Panc1 (cell line): ENCODE data around the gene THSD8. TPM values are rescaled to one million over a fixed set of nuclear protein-coding genes. Genes with fewer than 3 reads are reported as not detected.
"Not testable (repeated sequence)": the region's sequence is repeated elsewhere in the genome, so short reads cannot be mapped to it uniquely, and the experiment has no call there.

Source experiments
- ATAC-seq: fragments of 200-7000 bp; cut with Tn5 transposase; 2 replicates; pipeline ENCODE4 v1.9.1; 2020; ENCODE audit warnings: mild to moderate bottlenecking, moderate library complexity
- BruUV-seq: library from RNA; stranded (reverse); fragments of 400-500 nt; replicated peaks from 2 replicates; lab custom pipeline; 2021; lab: Mats Ljungman, UMichigan
- CTCF ChIA-PET: fragments of 300-600 bp; sonication (Branson Sonifier 250); formaldehyde crosslinking; loops from one replicate; lab custom pipeline; 2022; ENCODE audit warnings: antibody characterized with exemption; lab: Charles Lee
- POLR2A ChIA-PET: fragments of 300-600 bp; sonication (Branson Sonifier 250); formaldehyde crosslinking; loops from one replicate; lab custom pipeline; 2022; ENCODE audit warnings: antibody characterized with exemption; lab: Charles Lee
- DNase-seq: peaks from one replicate; pipeline ENCODE4 v3.0.0-alpha.2; 2010; ENCODE audit warnings: low read depth, low spot score
- H3K27ac ChIP-seq: 2 replicates; pipeline ENCODE4 v1.5.1; 2011; ENCODE audit warnings: mild to moderate bottlenecking, low read length, inconsistent platforms
- H3K27me3 ChIP-seq: fragments of 200-500 bp; sonication (Bioruptor generic); 2 replicates; pipeline ENCODE4 v1.6.0; 2014; ENCODE audit warnings: low read length, inconsistent platforms; ENCODE audit not compliant: control insufficient read depth, insufficient read depth
- H3K36me3 ChIP-seq: fragments of 200-500 bp; sonication (Bioruptor generic); 2 replicates; pipeline ENCODE4 v1.5.1; 2014; ENCODE audit warnings: inconsistent platforms, mild to moderate bottlenecking, low read length, moderate library complexity; ENCODE audit not compliant: control insufficient read depth, insufficient read depth
- H3K4me1 ChIP-seq: 2 replicates; pipeline ENCODE4 v1.5.1; 2011; ENCODE audit warnings: inconsistent platforms, mild to moderate bottlenecking, low read length, moderate library complexity; ENCODE audit not compliant: control insufficient read depth, insufficient read depth
- H3K4me3 ChIP-seq, 2 experiments: 2 replicates each; pipeline ENCODE4 v1.5.1; 2011 to 2012; ENCODE audit warnings: low read depth in 2 of 2, low read length in 2 of 2, mild to moderate bottlenecking in 2 of 2, inconsistent platforms in 1 of 2, moderate library complexity in 1 of 2
- H3K9me3 ChIP-seq: fragments of 200-500 bp; sonication (Bioruptor generic); 2 replicates; pipeline ENCODE4 v1.5.1; 2014; ENCODE audit warnings: low read depth, mild to moderate bottlenecking, inconsistent platforms, low read length, moderate library complexity; ENCODE audit not compliant: control insufficient read depth, insufficient read depth
- POLR2AphosphoS5 ChIP-seq: IDR thresholded peaks from 2 replicates; pipeline ENCODE4 v1.6.1; 2012; ENCODE audit warnings: mild to moderate bottlenecking, low read depth, low read length, moderate library complexity
- REST ChIP-seq, 2 experiments: IDR thresholded peaks; 2 replicates each; pipeline ENCODE4 v1.6.1; 2011 to 2012; ENCODE audit warnings: low read depth in 2 of 2, control low read depth in 1 of 2, low read length in 1 of 2, mild to moderate bottlenecking in 1 of 2, moderate library complexity in 1 of 2; ENCODE audit not compliant: insufficient read depth in 1 of 2
- SIN3A ChIP-seq: IDR thresholded peaks from 2 replicates; pipeline ENCODE4 v1.6.1; 2012; ENCODE audit warnings: low read depth, mild to moderate bottlenecking, low read length, moderate library complexity, borderline replicate concordance; ENCODE audit not compliant: insufficient read depth
- TCF7L2 ChIP-seq: IDR thresholded peaks from 2 replicates; pipeline ENCODE4 v1.6.1; 2011; ENCODE audit warnings: mild to moderate bottlenecking, low read depth, low read length, inconsistent platforms
- in situ Hi-C: cut with HindIII; loops from 2 replicates; pipeline ENCODE4 v1.10.0; 2016; ENCODE audit warnings: low sequenced_read_pairs, low pct_unique_long_range_greater_than_20kb
- intact Hi-C: fragments of 100-400 bp; cut with micrococcal nuclease; formaldehyde crosslinking; loops from one replicate; pipeline ENCODE4 v1.10.0; 2022; ENCODE audit not compliant: unreplicated experiment
- total RNA-seq: library from RNA; stranded (reverse); gene quantifications from one replicate; pipeline ENCODE4 v1.2.1, GENCODE V29; 2021; ENCODE audit not compliant: unreplicated experiment
- TF ChIP-seq, protein P1 (sequence below): fragments of 450-650 bp; IDR thresholded peaks from 2 replicates; pipeline ENCODE4 v1.5.1; 2017; ENCODE audit warnings: mild to moderate bottlenecking

The THSD8 gene
- total RNA-seq, 1 experiment from 2014 or later = 24.8 TPM

- ChIA-PET CTCF (interaction anchor here (2.9 kb wide), 1 partner anchor 31 kb away, joined by 37 read pairs; no protein-coding TSS in a partner anchor), POLR2A (no interaction called here)
- Histone ChIP-seq H3K27me3 (no peaks in the 10 kb centered on the region), H3K4me3 (no peak overlapping the region), H3K9me3 (no peaks in the 10 kb centered on the region), H3K27ac (no peak overlapping the region), H3K36me3 (peaks cover 6% of the 10 kb centered on the region), H3K4me1 (peaks cover 9% of the 10 kb centered on the region)
- in situ Hi-C loops (no loop called here), intact Hi-C loops (loop anchor here (5.0 kb wide), 1 partner anchor 35 kb away; no protein-coding TSS in a partner anchor)
- TF ChIP-seq, protein P1, sequence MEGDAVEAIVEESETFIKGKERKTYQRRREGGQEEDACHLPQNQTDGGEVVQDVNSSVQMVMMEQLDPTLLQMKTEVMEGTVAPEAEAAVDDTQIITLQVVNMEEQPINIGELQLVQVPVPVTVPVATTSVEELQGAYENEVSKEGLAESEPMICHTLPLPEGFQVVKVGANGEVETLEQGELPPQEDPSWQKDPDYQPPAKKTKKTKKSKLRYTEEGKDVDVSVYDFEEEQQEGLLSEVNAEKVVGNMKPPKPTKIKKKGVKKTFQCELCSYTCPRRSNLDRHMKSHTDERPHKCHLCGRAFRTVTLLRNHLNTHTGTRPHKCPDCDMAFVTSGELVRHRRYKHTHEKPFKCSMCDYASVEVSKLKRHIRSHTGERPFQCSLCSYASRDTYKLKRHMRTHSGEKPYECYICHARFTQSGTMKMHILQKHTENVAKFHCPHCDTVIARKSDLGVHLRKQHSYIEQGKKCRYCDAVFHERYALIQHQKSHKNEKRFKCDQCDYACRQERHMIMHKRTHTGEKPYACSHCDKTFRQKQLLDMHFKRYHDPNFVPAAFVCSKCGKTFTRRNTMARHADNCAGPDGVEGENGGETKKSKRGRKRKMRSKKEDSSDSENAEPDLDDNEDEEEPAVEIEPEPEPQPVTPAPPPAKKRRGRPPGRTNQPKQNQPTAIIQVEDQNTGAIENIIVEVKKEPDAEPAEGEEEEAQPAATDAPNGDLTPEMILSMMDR = no peak
- TF ChIP-seq TCF7L2 (no peak), REST (IDR thresholded peaks at IDR 0.05; ENCODE audit: insufficient read depth in 1 of 2, low read depth in 2 of 2, low read length in 1 of 2) (no peak), POLR2AphosphoS5 (no peak), SIN3A (no peak)
- no peak for ATAC-seq
- BruUV-seq = no TSS peak
- no peak for DNase-seq
Observed at GRCh38 chr19:12797141-12797587, 4.7 kb upstream of the THSD8 start.

GRCh38 chr19:12797607-12798006 is 4.3 kb upstream of the THSD8 start:
- CTCF ChIA-PET, ATAC-seq, H3K36me3 ChIP-seq, POLR2A ChIA-PET, H3K4me3 ChIP-seq, H3K27ac ChIP-seq, in situ Hi-C loops, H3K9me3 ChIP-seq, BruUV-seq, DNase-seq, H3K27me3 ChIP-seq: not testable (repeated sequence)
- peaks cover 11% of the 10 kb centered on the region for H3K4me1 ChIP-seq
- intact Hi-C loops = loop anchor here (5.0 kb wide), 1 partner anchor 35 kb away; no protein-coding TSS in a partner anchor

DNA sequence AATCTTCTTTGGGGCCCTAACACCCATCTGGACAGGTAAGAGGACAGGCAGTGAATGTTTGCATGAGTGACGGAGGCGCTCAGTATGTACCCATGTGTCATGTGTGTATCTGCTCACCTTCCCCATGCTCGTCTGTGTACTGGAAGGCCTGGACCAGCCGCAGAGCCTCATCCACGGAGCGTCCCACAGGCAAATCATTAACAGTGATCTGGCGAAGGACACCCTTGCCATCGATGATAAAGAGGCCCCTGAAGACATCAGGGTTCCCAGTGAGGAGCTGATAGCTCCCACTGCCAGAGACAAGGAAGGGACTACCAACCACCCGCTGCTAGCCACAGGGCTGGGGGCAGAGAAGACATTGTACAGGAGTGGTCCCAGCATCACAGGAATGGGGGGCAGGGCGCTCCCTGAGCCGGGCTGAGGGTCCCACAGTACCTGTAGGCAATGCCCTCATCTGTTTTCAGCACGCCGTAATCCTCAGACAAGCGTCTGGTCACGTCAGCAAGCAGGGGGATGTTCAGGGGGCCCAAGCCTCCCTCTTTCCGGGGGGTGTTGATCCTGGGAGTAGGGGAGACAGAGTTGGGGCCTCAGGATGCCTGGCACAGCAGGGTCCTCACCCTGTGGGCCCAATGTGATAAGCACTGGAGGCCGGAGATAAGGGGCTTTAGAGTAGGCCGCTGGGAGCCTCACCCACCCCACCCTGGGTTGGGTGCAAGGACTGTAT is 2.0 kb upstream of the THSD8 start:
- in situ Hi-C loops = no loop called here
- BruUV-seq = no TSS peak
- Histone ChIP-seq H3K4me3 (no peak overlapping the region), H3K4me1 (peaks cover 11% of the 10 kb centered on the region), H3K9me3 (no peaks in the 10 kb centered on the region), H3K36me3 (peaks cover 4% of the 10 kb centered on the region; the same call in 1 of the 2 replicates), H3K27ac (no peak overlapping the region), H3K27me3 (no peaks in the 10 kb centered on the region)
- TF ChIP-seq TCF7L2 (no peak), POLR2AphosphoS5 (no peak), SIN3A (no peak), REST (IDR thresholded peaks at IDR 0.05; ENCODE audit: insufficient read depth in 1 of 2, low read depth in 2 of 2, low read length in 1 of 2) (no peak)
- TF ChIP-seq, protein P1 = no peak
- POLR2A ChIA-PET = no interaction called here
- ATAC-seq = no peak
- intact Hi-C loops = loop anchor here (5.0 kb wide), 1 partner anchor 38 kb away; no protein-coding TSS in a partner anchor
- CTCF ChIA-PET = interaction anchor here (0.5 to 0.7 kb wide), 5 partner anchors 40 to 747 kb away, joined by 3 read pairs; no protein-coding TSS in a partner anchor
- no peak for DNase-seq
